ENCODE results near the gene TBCK.
"Not testable (repeated sequence)": the region's sequence is repeated elsewhere in the genome, so short reads cannot be mapped to it uniquely, and the experiment has no call there.

Gene TBCK

GRCh38 chr4:106315968-106316772 lies at the start of gene TBCK, which contains the start of gene AIMP1:
Gene TBCK, minus strand, starts transcription at chr4:106316209. Its CDS starts 7,249 bp downstream, at chr4:106308960.
Gene AIMP1, plus strand, starts transcription at chr4:106316550. Its CDS starts 8,460 bp downstream, at chr4:106325010.
- peak; percentile 91 for DNase-seq

DNA sequence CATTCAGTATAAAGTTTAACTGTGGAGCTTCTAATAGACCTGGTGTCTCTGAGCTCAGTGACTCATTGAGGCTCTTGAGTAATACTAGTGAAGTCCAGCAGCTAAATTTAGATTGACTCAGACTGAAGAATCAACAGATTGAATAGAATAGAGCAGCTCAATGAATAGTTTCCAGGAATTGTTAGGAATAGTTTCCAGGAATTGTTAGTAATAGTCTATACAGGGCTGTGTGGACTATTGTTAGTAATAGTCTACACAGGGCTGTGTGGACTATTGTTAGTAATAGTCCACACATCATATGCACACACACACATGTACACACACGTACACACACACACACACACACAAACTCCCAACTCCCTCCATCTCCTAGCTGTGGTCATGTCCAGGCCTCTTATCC lies 49.6 kb upstream of the TBCK start:
- no peak for DNase-seq

GRCh38 chr4:106364282-106364681 lies 48.3 kb upstream of the TBCK start:
- DNase-seq = no peak

- no peak for DNase-seq
Measured at GRCh38 chr4:106362086-106362825, 46.2 kb upstream of the TBCK start.

GRCh38 chr4:106358899-106359298 lies 42.9 kb upstream of the TBCK start:
- DNase-seq = no peak

GRCh38 chr4:106355193-106355592 lies 39.2 kb upstream of the TBCK start:
- DNase-seq = no peak

DNA sequence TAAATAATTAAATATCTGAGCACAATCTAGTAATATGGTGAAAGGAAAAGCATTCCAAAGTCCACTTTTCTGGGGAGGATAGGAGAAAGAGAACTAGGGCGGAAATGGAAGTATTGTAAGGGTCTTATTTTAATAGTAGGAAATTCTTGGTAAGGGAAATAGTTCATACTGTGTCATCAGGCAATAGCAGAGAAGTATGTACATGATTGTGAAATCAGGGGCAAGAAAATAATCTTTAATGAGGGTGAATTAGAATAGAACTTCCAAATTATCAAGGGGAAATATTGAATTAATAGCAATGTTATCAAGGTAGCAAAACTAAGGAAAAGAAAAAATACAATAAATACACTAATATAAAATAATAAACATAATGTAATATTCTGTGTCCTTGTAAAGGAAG lies 37.8 kb upstream of the TBCK start:
- no peak for DNase-seq

DNA sequence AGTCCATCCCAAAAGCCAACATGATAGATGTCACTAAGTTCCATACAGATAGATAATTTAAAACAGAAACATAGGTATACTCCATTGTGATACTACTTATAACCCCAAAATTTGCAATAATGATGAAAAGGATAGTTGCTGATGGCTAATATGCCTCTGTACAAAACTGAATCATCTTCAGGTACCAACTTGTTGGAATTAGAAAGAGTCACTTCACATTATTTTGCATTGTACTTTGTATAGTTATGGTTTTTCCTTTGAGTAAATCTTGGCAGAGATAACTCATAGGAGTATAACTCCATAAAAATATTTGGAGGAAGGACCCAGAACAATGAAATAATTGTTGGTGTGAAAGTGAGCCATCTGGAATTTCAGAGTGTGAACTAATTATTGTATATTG lies 35.0 kb upstream of the TBCK start:
- no peak for DNase-seq

DNA sequence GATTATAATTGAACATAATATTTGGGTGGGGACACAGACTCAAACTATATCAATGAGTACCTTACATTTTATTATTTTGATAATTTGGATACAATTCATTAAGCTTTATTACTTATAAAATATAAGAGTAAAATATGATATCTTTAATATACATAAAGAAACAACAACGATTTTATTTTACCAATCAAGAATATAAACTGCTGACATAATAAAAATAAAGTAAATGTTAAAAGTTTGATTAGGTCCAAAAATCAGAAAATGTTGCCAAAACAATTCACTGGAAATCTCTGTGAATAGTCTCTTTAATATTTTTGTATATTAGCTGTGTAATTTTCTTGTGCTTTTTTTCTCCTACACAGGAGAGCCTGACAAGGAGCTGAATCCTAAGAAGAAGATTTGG lies 31.2 kb upstream of the TBCK start:
- DNase-seq = no peak

DNA sequence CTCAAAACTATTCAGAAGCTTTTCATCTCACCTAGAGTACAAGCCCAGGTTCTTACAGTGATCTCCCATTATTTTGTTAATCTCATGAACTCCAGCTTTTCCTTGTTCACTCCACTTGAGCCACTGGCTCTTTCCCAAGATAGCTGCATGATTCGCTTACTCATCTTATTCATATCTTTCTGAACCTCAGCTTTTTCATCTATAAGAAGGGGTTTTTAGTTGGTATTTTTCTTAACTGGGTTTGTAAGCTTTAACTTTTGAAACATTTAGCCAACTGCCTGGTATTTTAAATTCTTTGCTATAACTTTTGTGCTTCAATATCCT lies 28.6 kb upstream of the TBCK start:
- DNase-seq = no peak

DNA sequence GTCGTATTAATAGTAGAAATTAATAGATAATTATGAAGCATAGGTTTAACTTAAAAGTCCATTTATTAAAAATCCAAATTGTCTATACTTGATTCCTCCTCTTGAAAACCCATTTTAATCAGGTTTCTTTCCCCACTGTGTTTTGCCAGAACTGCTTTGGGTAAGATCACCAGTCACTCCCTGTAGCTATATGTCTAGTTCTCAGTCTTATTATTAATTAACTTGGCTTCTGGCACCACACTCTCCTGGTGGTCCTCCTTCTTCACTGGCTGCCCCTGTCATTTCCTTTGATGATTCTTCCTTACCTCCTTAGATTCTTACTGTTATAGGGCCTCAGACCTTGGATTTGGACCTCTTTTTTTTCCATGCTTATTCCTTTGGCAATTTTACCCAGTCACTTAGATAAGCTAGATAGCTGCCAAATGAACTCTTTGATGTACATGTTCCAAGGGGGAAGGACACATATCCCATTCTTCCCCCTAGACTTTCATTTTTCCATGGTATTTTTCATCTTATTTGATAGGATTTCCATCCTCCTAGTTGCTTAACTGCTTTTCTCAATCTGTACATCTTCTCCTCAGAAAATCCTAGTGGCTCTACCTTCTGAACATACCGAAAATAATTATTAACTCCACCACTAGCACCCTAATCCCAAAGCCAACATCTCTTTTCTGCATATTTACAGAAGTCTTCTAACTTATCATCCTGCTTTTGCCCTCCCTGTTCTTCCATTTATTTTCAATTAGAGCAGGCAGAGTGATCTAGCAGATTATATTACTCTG lies 28.0 kb upstream of the TBCK start:
- DNase-seq = no peak

DNA sequence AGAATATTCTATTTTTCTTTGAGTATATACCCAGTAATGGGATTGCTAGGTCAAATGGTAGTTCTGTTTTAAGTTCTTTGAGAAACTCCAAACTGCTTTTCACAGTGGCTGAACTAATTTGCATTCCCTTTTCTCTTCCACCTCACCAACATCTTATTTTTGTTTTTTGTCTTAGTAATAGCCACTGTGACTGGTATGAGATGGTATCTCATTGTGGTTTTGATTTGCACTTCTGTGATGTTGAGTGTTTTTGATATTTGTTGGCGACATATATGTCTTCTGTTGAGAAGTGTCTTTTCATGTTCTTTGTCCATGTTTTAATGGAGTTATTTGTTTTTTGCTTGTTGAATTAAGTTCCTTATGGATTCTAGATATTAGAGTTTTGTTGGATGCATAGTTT lies 24.8 kb upstream of the TBCK start:
- no peak for DNase-seq

DNA sequence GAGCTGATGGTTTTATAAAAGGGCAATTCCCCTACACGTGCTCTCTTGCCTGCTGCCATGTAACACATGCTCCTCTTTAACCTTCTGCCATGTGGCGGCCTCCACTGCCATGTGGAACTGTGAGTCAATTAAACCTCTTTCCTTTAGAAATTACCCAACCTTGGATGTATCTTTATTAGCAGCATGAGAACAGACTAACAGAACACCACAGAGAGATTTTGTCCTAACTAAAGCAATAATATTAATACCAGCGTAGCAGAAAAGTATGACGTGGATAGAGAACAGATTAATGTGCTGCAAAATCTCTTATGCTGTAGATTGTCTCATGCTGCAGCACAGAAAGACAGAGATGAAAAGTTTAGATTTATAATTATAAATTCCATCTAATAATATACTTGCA lies 23.4 kb upstream of the TBCK start:
- no peak for DNase-seq

DNA sequence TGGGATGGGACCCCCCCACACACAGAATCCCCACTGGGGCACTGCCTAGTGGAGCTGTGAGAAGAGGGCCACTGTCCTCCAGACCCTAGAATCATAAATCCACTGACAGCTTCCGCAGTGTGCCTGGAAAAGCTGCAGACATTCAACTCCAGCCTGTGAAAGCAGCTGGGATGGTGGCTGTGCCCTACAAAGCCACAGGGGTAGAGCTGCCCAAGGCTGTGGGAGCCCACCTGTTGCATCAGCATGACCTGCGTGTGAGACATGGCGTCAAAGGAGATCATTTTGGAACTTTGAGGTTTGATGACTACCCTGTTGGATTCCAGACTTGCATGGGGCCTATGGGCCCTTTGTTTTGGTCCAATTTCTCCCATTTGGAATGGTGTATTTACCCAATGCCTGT lies 22.7 kb upstream of the TBCK start:
- no peak for DNase-seq

DNA sequence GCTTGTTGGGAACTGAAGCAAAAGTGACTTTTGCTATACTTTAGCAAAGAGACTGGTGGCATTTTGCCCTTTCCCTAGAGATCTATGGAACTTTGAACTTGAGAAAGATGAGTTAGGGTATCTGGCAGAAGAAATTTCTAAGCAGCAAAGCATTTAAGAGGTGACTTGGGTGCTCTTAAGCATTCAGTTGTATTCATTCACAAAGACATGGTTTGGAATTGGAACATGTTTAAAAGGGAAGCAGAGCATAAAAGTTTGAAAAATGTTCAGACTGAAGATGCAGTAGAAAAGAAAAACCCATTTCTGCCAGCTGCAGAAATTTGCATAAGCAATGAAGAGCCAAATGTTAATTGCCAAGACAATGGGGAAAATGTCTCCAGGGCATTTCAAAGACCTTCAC lies 21.9 kb upstream of the TBCK start:
- DNase-seq = no peak

DNA sequence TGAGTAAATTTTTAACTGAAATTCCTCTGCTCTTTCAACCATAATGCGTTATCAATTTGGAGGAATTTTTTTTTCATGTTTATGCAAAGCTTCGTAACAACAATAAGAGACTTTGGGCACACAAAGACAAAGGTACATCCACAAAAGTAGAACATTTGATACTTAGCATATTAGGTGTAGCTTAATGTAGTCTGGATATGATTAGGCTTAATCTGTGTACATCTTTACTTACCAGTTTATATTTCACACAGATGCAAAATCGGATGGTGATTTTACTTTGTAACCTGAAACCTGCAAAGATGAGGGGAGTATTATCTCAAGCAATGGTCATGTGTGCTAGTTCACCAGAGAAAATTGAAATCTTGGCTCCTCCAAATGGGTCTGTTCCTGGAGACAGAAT lies 20.6 kb upstream of the TBCK start:
- DNase-seq = no peak

DNA sequence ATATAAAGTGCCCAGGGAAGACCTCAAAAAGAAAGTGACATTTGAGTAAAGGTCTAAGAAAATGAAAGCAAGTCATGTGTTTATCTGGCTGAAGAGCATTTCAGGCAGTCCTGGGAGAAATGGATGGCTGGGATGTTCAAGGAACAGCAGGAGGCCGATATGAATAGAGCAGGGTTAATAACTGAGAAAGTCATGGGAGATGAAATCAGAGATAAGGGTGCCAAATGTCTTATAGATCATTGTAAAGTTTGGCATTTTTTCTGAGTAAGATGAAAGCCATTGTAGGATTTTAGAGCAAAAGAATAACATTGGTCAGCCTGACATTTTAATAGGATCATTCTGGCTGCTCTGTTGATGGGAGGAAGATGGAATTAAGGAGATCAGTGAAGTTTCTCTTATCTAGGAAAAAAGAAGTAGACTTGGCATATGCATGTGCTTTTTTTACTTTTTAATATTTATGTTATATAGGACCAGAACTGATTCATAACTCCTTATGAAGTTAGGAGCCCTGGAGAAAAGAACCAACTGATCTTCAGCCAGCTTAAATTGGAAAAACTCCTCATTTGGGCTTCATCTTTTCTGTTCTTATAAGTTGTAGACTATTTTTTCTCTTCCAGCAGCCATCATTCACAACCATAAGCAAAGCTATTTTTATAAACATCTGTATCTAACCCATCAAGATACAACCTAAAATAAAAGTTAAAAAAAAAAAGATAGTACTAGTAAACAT lies 18.9 kb upstream of the TBCK start:
- no peak for DNase-seq

DNA sequence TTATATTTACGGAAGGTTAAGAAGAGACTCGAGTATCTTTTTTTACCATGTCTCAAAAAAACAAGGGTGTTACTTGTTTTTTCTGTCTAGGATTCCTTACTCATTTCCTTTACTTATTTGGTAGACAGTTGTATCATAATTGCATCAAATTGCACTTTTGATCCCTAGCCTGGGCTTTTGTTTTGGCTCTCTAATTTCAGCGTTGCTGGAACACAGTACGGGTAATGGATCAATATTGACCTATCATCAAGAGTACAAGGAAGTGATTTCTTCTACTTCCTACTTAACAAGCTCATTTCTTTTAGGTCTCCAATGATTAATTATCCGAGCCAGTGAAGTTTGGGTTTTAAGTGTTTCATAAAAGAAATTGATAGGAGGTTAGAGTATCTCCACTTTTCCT lies 17.2 kb upstream of the TBCK start:
- DNase-seq = no peak

DNA sequence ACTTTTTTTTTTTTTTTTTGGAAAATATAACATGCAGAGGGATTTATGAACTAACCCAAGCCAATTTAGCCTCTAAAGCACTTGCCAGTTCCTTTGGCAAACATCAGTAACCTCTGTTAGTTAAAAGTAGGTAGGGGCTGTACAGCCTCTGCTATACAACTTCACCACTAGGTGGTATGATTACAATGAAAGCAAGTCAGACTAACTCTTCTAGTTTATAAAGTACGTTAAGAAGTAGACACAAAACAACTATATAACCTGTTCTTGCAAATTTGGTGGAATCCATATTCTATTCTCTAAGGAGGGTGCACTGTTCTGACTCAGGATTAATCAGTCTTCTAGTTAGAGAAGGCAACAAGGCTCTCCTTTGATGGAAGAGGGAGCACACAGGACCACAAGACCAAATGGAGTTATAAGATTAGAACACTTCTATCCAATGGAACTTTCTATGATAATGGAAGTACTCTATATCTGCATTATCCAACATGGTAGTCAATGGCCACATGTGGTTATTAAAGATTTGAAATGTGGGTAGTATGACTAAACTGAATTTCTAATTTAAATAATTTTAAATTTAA lies 13.1 kb upstream of the TBCK start:
- DNase-seq = peak; percentile 26

DNA sequence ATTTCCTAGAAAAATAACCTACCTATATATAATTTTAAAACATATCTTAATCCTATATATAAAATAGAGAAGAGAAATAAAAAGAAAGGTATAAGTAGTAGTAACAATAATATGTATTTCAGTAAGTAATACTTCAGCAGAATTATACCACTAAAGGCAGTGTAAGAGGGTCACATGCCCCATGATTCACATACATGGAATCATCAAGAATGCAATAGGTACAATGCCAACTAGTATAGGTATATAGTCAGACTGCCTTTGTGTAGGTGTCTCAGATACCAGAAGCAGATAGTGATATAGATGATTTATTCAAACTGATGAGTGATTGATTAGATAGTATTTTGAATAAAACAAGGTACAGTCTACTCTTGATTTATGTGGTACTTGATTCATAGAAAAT lies 9.8 kb upstream of the TBCK start:
- no peak for DNase-seq

- no peak for DNase-seq
Measured at GRCh38 chr4:106323119-106323518, 7.1 kb upstream of the TBCK start.

DNA sequence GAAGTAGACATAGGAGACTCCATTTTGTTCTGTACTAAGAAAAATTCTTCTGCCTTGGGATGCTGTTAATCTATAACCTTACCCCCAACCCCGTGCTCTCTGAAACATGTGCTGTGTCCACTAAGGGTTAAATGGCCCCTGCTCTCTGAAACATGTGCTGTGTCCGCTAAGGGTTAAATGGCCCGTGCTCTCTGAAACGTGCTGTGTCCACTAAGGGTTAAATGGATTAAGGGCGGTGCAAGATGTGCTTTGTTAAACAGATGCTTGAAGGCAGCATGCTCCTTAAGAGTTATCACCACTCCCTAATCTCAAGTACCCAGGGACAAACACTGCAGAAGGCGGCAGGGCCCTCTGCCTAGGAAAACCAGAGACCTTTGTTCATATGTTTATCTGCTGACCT lies 5.8 kb upstream of the TBCK start:
- DNase-seq = not testable (repeated sequence)

DNA sequence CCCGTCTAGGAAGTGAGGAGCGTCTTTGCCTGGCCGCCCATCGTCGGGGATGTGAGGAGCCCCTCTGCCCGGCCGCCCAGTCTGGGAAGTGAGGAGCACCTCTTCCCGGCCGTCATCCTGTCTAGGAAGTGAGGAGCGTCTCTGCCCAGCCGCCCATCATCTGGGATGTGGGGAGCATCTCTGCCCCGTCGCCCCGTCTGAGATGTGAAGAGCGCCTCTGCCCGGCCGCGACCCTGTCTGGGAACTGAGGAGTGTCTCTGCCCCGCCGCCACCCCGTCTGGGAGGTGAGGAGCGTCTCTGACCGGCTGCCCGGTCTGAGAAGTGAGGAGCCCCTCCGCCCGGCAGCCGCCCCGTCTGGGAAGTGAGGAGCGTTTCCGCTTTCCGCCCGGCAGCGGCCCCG lies 5.2 kb upstream of the TBCK start:
- DNase-seq = not testable (repeated sequence)
